SKM-1 (cell line): ENCODE data around the gene CFHR3.
A peak's percentile ranks its signal among the peaks of the same experiment; 100 is the strongest.
"Not testable (repeated sequence)": the region's sequence is repeated elsewhere in the genome, so short reads cannot be mapped to it uniquely, and the experiment has no call there.

Experiments
- DNase-seq: peaks from one replicate; lab custom pipeline; 2025; ENCODE audit not compliant: unreplicated experiment; lab: John Stamatoyannopoulos, UW

Gene CFHR3

DNA sequence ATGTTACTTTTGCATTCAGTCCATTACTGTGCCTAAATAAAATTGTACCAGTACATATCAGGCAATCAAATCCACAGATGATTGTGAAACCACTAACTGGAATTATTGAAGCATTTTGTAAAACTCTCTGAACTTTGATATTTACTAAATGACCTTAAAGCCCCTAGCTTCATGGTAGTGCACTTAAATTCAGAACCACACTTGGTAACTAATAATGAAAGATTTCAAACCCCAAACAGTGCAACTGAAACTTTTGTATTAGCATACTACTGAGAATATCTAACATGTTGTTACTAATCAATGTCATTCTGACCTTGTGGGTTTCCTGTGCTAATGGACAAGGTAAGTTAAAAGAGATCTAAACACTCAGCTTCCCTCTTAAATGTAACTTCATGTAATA is at the start of gene CFHR3:
CFHR3 (plus strand) TSS at position 238 of the 400 bp plus-strand sequence; CDS start at position 285, 47 bp downstream.
- DNase-seq: no peak

DNA sequence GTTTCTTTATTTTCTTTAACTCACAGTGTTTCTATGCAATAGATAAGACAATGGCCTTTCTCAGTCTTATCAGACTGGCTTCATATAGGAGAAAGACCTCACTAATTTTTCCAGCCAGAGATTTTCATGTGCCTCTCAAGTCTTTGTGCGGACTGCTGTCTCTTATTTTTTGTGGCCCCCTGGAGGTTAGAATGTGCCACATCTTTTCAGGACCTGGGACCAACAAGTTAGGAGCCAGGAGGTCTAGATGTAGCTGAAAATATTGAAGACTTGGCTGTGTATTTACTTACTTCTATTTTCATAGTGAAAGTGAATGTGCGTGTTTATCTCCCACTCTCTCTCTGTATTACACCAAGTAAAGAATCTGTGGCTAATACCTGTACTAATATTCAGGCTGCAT is 42.1 kb upstream of the CFHR3 start:
- DNase-seq: no peak

DNA sequence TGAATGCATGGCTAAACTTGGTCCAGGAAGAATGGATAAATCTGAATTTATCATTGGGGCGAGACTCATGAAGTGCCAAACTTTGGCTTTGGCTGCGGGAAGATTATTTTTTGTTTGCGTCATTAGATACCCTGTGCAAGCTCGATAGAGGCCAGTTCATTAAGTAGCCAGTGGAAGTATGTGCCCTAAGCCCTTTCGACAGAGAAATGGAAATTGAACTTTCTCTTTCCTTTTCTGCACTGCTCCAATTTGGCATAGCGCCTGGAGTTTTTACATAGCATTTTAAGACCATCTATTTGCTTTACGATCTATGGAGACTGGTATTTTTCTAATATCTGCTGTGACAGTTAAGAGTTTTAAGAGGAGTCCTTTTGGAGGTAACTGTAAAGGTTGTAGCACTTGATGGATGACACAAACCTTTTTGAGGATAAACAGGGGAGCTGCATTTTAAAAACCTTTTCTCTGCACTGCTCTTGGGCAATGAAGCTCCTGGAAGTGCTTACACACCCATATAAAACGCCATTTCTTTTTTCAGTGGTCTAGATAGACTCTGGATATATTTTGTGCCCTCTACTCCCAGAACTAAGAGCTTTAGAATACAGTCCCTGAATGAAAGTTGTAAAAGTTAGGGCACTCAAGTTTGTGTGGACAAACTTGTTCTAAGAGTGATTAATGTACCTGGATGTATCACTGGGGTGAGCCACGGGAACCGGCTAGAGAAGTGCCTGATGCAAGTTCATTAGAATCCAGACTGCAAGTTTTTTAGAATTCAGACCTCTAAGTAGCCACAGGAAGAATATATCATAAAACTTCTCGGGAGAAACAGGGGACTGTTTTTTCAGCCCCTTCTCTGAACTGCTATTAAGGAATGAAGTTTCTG is 41.3 kb upstream of the CFHR3 start:
- no peak for DNase-seq

DNA sequence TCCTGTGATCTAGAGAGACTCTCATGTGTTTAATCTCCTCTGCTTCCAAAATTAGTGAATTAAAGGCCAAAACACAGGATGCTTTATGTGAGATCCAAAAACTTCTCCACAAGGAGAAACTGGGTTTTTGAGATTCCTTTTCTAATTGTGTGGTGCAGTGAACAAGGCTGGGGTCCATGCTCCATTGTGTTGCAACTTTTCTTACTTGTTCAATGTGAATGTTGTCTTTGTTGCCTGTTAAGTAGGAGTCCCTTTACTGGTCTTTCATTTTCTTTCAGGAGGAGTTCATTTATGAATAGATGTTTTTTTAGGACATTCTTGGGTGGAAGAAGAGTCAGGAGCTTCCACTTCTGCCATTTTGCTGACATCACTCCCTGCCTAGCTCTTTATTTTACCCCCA is 40.6 kb upstream of the CFHR3 start:
- no peak for DNase-seq

DNA sequence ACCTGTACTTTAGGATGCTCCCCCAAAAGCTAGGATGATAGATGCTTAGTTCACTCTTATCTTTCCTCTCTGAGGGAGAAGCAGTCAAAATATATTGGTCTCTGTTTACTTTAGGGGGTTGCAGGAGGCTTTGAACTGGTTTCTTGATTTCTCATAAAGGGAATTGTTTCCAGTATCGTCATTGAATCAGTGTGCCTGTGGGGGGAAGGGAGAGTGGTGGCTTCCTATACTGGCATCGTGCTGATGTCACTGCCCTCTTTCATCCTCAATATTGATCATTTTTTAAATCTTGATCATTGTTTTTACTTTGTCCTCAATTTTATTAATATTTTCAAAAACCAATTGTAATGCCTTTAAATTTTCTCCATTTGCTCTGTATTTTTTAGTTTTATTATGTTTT is 40.2 kb upstream of the CFHR3 start:
- no peak for DNase-seq

DNA sequence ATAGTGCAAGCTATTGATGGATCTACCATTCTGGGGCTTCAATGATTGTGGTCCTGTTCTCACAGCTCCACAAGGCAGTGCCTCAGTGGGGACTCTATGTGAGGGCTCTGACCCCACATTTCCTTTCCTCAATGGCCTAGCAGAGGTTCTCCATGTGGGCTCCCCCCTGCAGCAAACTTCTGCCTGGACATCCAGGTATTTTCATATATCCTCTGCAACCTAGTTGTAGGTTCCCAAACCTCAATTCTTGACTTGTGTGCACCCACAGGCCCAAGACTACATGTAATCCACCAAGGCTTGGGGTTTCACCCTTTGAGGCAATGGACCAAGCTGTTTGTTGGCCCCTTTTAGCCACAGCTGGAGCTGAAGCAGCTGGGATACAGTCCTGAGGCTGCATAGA is 35.9 kb upstream of the CFHR3 start:
- DNase-seq: no peak

DNA sequence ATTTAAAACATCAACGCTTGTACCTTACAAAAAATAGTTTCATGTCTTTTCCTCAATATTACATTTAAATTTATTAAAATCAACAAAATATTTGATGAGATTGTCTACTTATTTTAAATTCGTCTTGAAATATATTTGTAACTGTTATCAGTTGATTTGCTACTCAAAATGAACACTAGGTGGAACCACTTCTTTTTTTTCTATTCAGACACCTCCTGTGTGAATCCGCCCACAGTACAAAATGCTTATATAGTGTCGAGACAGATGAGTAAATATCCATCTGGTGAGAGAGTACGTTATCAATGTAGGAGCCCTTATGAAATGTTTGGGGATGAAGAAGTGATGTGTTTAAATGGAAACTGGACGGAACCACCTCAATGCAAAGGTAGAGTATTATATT is 31.4 kb upstream of the CFHR3 start:
- peak; percentile 62 for DNase-seq

DNA sequence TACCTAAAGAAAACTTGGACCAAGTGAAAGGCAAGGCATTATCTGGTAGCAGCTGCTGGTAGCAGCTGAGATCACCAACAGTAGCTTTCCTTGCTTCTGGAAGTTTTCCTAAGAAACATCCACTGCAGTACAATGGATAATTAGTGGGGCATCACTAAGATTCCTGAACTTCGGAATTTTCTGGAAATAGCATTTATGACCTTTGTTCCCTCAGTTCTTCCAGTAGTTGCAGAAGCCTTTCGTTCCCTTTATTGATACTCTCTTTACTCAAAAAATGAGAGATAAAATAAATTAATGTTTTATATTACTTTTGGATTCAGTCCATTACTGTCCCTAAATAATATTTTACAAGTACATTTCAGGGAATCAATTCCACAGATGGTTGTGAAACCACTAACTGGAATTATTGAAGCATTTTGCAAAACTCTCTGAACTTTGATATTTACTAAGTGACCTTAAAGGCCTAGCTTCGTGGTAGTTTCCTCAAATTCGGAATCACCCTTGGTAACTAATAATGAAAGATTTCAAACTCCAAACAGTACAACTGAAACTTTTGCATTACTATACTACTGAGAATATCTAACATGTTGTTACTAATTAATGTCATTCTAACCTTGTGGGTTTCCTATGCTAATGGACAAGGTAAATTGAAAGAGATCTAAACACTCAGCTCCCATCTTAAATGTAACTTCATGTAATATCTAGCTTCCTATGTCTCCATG is 9.5 kb upstream of the CFHR3 start:
- not testable (repeated sequence) for DNase-seq

DNA sequence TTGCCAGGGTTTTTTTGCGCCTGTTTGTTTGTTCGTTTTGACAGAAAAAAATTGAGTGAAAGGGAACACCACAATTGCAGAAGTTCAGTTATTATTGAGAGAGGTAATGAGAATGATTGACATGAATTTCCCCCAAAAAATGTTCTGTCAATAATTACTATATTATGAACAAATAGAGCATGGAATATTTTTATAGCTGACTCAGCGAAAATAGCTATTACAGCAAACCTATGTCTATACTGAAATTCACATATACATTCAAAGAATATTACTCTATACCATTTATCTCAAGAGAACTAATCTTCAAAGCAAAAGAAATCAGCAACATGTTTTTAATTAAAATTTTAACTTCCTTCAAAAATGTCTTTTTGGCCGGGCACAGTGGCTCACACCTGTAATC is 4.8 kb upstream of the CFHR3 start:
- DNase-seq: not testable (repeated sequence)

DNA sequence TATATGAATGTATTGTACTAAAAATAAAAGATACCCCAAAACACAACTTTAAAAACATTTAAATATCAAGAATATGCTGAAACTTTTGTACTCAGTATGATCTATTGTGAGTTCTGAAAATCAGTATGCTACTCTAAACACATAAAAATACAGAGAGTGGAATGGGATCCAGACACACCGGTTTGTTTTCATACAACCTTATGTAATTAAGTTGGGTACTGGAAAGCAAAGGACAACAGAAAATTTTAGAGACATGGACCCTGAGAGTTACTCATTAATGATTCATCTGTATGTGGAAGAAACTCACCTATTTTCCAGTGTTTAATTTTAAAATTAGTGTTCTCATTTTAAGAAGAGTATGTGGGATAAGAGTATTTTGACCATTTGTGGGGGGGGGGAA is 927 bp upstream of the CFHR3 start:
- no peak for DNase-seq

DNA sequence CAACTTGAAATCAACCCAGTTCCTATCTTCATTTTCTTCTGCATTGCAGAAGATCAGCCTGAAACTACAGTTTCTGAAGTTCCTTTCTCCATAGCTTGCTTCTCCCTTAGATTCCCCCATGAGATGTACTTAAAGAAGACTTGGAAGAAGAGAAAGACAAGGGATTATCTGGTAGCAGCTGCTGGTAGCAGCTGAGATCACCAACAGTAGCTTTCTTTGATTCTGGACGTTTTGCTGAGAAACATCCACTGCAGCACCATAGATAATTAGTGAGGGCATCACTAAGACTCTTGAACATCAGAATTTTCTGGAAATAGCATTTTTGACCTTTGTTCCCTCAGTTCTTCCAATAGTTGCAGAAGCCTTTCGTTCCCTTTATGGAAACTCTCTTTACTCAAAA is 465 bp upstream of the CFHR3 start:
- DNase-seq: no peak

DNA sequence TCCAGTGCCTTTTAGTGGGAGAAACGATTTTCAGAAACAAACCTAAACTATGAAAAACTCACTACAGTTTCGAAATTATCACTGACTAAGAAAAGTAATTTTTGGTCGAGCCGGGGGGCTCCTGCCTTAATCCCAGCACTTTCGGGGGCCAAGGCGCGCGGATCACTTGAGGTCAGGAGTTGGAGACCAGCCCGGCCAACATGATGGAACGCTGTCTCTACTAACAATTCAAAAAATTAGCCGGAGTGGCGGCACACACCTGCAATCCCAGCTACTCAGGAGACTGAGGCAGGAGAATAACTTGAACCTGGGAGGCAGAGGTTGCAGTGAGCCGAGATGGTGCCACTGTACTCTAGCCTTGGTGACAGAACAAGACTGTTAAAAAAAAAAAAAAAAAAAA is 3.0 kb downstream of the CFHR3 start:
- no peak for DNase-seq

DNA sequence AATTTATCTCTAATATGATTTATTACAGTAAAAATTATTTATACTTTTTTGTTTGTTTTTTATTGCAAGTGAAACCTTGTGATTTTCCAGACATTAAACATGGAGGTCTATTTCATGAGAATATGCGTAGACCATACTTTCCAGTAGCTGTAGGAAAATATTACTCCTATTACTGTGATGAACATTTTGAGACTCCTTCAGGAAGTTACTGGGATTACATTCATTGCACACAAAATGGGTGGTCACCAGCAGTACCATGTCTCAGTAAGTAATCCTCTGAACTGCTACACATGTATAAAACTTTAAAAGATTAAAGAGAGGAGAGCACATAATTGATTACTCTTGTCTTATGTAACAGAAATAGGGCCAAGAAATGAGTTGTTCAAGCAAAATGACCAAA is 4.5 kb downstream of the CFHR3 start:
- DNase-seq: no peak

DNA sequence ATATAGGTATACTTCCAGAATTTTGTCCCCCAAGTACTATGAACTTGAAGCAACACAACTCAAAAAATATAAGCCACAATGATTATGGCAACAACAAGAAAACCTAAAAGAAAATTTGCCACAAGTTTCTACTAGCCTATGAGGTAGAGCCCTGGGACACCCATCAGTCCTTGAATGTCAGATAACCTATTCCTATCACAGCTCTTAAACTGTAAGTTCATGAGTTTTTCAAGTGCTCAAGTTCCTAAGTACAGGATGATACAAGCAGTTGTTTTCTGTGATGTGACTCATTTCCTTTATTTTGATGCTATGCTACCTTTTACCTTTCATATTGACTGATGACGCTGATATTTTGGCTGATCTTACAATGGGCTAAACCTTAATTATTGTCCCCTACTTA is 16.6 kb downstream of the CFHR3 start:
- not testable (repeated sequence) for DNase-seq

DNA sequence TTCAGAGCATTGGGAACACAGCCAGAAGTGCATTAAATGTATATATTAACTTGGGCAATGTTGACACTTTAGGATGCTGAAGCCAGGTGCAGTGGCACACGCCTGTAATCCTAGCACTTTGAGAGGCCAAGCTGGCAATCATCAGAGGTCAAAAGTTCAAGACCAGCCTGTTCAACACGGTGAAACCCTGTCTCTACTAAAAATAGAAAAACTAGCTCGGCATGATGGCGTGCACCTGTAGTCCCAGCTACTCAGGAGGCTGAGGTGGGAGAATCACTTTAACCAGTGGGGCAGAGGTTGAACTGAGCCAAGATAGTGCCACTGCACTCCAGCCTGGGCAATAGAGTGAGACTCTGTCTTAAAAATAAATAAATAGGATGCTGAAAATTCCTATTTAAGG is 19.5 kb downstream of the CFHR3 start:
- not testable (repeated sequence) for DNase-seq

DNA sequence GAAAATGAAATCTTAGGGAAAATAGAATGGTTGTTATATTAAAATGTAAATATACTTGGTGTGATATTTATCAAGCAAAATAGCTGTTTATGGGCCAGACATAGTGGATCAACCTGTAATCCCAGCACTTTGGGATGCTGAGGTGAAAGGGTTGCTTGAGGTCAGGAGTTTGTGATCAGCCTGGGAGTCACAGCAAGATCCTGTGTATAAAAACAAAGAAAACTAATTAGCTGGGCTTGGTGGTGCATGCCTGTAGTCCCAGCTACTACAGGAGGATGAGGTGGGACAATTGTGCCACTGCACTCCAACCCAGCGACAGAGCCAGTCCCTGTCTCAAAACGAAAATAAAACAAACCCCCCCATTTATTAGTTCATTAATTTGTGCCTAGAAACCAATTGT is 23.3 kb downstream of the CFHR3 start:
- DNase-seq: no peak

DNA sequence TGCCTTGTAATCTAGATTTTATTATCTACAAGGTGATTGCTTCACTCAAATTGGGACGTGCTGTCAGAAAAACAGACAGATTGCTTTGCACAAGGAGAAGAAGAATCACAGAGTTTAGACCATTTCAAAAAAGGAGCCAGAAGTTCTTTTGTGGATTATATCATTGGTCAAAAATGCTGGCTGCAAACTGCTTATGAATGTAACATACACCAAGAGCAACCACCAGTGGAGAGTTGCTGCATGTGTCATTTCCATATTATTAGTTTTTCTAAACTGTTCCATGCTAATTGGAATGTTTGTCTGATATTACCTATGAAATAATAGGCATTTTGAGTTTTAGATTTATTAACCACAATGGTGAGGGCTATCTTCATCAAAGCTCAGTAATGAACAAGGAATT is 27.3 kb downstream of the CFHR3 start:
- DNase-seq: not testable (repeated sequence)

DNA sequence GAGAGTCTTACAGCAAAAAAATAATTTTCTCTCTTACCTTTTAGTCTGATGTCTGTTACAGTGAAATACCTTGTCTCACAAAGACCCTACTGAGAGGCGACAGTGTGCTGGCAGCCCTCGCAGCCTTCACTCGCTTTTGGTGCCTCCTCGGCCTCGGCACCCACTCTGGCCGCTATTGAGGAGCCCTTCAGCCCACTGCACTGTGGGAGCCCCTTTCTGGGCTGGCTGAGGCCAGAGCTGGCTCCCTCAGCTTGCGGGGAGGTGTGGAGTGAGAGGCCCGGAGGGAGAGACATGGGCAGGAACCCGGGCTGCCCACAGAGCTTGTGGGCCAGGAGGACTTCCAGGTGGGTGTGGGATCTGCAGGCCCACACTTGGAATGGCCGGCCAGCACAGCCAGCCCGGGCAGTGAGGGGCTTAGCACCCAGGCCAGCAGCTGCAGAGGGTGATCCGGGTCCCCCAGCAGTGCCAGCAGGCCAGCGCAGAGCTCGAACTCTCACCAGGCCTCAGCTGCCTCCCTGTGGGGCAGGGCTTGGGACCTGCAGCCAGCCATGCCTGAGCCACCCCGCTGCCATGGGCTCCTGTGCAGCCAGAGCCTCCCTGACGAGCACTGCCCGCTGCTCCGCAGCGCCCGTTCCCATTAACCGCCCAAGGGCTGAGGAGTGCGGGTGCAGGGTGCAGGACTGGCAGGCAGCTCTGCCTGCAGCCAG is 34.0 kb downstream of the CFHR3 start:
- no peak for DNase-seq

DNA sequence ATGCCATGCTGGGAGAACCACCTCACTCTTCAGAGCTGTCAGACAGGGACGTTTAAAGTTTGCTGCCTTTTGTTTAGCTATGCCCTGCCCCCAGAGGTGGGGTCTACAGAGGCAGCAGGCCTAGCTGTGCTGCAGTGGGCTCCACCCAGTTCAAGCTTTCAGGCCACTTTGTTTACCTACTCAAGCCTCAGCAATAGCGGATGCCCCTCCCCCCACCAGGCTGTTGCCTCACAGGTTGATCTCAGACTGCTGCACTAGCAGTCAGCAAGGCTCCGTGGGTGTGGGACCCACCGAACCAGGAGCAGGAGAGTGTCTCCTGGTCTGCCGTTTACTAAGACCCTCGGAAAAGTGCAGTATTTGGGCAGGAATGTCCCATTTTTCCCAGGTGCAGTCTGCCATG is 42.8 kb downstream of the CFHR3 start:
- not testable (repeated sequence) for DNase-seq

DNA sequence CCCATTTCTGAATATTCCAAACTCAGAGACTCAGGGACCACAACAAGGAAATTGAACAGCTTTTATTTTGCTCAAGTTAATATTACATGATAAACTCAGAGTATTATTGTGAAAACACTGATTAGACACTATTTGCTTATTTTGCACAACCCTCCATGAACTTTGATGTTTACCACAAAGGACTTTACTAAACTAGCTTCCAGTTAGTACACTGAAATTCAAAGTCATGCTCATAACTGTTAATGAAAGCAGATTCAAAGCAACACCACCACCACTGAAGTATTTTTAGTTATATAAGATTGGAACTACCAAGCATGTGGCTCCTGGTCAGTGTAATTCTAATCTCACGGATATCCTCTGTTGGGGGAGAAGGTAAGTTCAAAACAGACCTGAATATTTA is 44.9 kb downstream of the CFHR3 start, which contains the start of gene CFHR1:
CFHR1 (plus strand) TSS at position 201 of the 400 bp plus-strand sequence; CDS start at position 315, 114 bp downstream.
- DNase-seq: not testable (repeated sequence)

DNA sequence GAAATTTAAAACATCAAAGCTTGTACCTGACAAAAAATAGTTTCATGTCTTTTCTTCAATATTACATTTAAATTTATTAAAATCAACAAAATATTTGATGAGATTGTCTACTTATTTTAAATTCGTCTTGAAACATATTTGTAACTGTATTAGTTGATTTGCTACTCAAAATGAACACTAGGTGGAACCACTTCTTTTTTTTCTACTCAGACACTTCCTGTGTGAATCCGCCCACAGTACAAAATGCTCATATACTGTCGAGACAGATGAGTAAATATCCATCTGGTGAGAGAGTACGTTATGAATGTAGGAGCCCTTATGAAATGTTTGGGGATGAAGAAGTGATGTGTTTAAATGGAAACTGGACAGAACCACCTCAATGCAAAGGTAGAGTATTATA is 53.2 kb downstream of the CFHR3 start:
- DNase-seq: peak; percentile 24
